Neural progenitor cell (in vitro differentiated cells): Measurements from ENCODE around the gene GAMT. TPM values are rescaled to one million over a fixed set of nuclear protein-coding genes. Genes with fewer than 3 reads are reported as not detected.

ENCODE experiments used
- DNase-seq: peaks from one replicate; pipeline ENCODE4 v3.0.0-alpha.2; 2016; ENCODE audit warnings: low spot score
- H2AFZ ChIP-seq: fragments of 200-600 bp; sonication (generic); replicated peaks from 2 replicates; pipeline ENCODE4 v1.6.1; 2016; ENCODE audit warnings: antibody characterized with exemption
- H3F3A ChIP-seq: fragments of 200-600 bp; sonication (generic); 2 replicates; pipeline ENCODE4 v1.6.1; 2016; ENCODE audit warnings: antibody characterized with exemption, low read depth
- H3K27ac ChIP-seq: fragments of 200-600 bp; sonication (generic); 2 replicates; pipeline ENCODE4 v1.5.1; 2016; ENCODE audit warnings: mild to moderate bottlenecking
- H3K27me3 ChIP-seq: fragments of 200-600 bp; sonication (generic); 2 replicates; pipeline ENCODE4 v1.6.1; 2016; ENCODE audit warnings: mild to moderate bottlenecking, moderate library complexity
- H3K36me3 ChIP-seq: fragments of 200-600 bp; sonication (generic); 2 replicates; pipeline ENCODE4 v1.5.1; 2016
- H3K4me1 ChIP-seq: fragments of 200-600 bp; sonication (generic); 2 replicates; pipeline ENCODE4 v1.6.1; 2016; ENCODE audit warnings: mixed run types
- H3K4me2 ChIP-seq: fragments of 200-600 bp; sonication (generic); 2 replicates; pipeline ENCODE4 v1.6.1; 2016
- H3K4me3 ChIP-seq: fragments of 200-600 bp; sonication (generic); 2 replicates; pipeline ENCODE4 v1.5.1; 2016
- H3K79me2 ChIP-seq: fragments of 200-600 bp; sonication (generic); 2 replicates; pipeline ENCODE4 v1.6.1; 2016; ENCODE audit warnings: low read depth
- H3K9ac ChIP-seq: fragments of 200-600 bp; sonication (generic); 2 replicates; pipeline ENCODE4 v1.6.1; 2016
- H3K9me3 ChIP-seq: fragments of 200-600 bp; sonication (generic); 2 replicates; pipeline ENCODE4 v1.5.1; 2016; ENCODE audit warnings: low read depth
- H4K20me1 ChIP-seq: fragments of 200-600 bp; sonication (generic); 2 replicates; pipeline ENCODE4 v1.6.1; 2016; ENCODE audit warnings: low read depth
- H3K27ac Mint-ChIP-seq: 3 replicates; pipeline ENCODE4 v1.8.0; 2021; ENCODE audit warnings: mixed read lengths
- H3K27me3 Mint-ChIP-seq: 2 replicates; pipeline ENCODE4 v1.8.0; 2022; ENCODE audit warnings: low read depth, mild to moderate bottlenecking, inconsistent platforms, moderate library complexity, mixed read lengths; ENCODE audit not compliant: insufficient read depth
- H3K36me3 Mint-ChIP-seq: 3 replicates; pipeline ENCODE4 v1.8.0; 2021; ENCODE audit warnings: mixed read lengths
- H3K4me1 Mint-ChIP-seq: 3 replicates; pipeline ENCODE4 v1.8.0; 2021; ENCODE audit warnings: mixed read lengths
- H3K4me3 Mint-ChIP-seq: 3 replicates; pipeline ENCODE4 v1.8.0; 2021; ENCODE audit warnings: mild to moderate bottlenecking, moderate library complexity, mixed read lengths
- H3K9me3 Mint-ChIP-seq: 3 replicates; pipeline ENCODE4 v1.8.0; 2020; ENCODE audit warnings: mixed read lengths
- CTCF ChIP-seq: fragments of 200-600 bp; sonication (generic); IDR thresholded peaks from 2 replicates; pipeline ENCODE4 v1.5.1; 2017; ENCODE audit warnings: antibody characterized with exemption, mild to moderate bottlenecking
- EZH2 ChIP-seq: fragments of 200-600 bp; sonication (generic); IDR thresholded peaks from 2 replicates; pipeline ENCODE4 v1.6.1; 2017; ENCODE audit warnings: antibody characterized with exemption, mild to moderate bottlenecking, moderate library complexity
- EZH2phosphoT487 ChIP-seq: fragments of 200-600 bp; sonication (generic); IDR thresholded peaks from 2 replicates; pipeline ENCODE4 v1.6.1; 2017; ENCODE audit warnings: antibody characterized with exemption
- total RNA-seq: library from RNA; depleted of rRNA; stranded (reverse); fragments of >200 nt; gene quantifications from 2 replicates; pipeline ENCODE4 v1.2.3, GENCODE V29; 2015; ENCODE audit warnings: low replicate concordance

Gene GAMT
- total RNA-seq, 1 donor from 2014 or later, result 13.8 TPM

- Mint-ChIP-seq H3K36me3 (peaks cover 24% of the 10 kb centered on the region), H3K27ac (peak overlapping the region; percentile 43), H3K4me1 (peaks cover 59% of the 10 kb centered on the region), H3K27me3 (peaks cover 10% of the 10 kb centered on the region), H3K4me3 (peak overlapping the region; percentile 74), H3K9me3 (no peaks in the 10 kb centered on the region)
- Histone ChIP-seq H3K9me3 (no peaks in the 10 kb centered on the region), H2AFZ (no peak overlapping the region), H3K79me2 (peaks cover 64% of the 10 kb centered on the region), H3K27me3 (no peaks in the 10 kb centered on the region), H3K36me3 (no peaks in the 10 kb centered on the region), H3K4me2 (no peak overlapping the region), H4K20me1 (peaks cover 93% of the 10 kb centered on the region), H3K9ac (no peak overlapping the region), H3K4me1 (peaks cover 13% of the 10 kb centered on the region), H3F3A (peaks cover 8% of the 10 kb centered on the region), H3K4me3 (no peak overlapping the region), H3K27ac (no peak overlapping the region)
- DNase-seq, result no peak
- TF ChIP-seq EZH2phosphoT487 (no peak), CTCF (no peak), EZH2 (no peak)
Measured at GRCh38 chr19:1424192-1424955, 23.0 kb upstream of the GAMT start.

- H3K9me3 ChIP-seq, result no peaks in the 10 kb centered on the region
- H3K9ac ChIP-seq, result no peak overlapping the region
- no peak for TF ChIP-seq EZH2
- TF ChIP-seq EZH2phosphoT487, result no peak
- TF ChIP-seq CTCF, result no peak
- H4K20me1 ChIP-seq, result peaks cover 93% of the 10 kb centered on the region
- H3K4me3 ChIP-seq, result no peak overlapping the region
- peaks cover 13% of the 10 kb centered on the region for H3K4me1 ChIP-seq
- H3K4me3 Mint-ChIP-seq, result peak overlapping the region; percentile 46
- no peaks in the 10 kb centered on the region for H3K9me3 Mint-ChIP-seq
- H3K4me2 ChIP-seq, result no peak overlapping the region
- H3K36me3 ChIP-seq, result no peaks in the 10 kb centered on the region
- H3K27me3 ChIP-seq, result no peaks in the 10 kb centered on the region
- H3K36me3 Mint-ChIP-seq, result peaks cover 25% of the 10 kb centered on the region
- peak overlapping the region; percentile 1 for H3K27ac Mint-ChIP-seq
- H2AFZ ChIP-seq, result no peak overlapping the region
- H3F3A ChIP-seq, result peaks cover 8% of the 10 kb centered on the region
- no peak overlapping the region for H3K27ac ChIP-seq
- peaks cover 59% of the 10 kb centered on the region for H3K4me1 Mint-ChIP-seq
- DNase-seq, result no peak
- peaks cover 9% of the 10 kb centered on the region for H3K27me3 Mint-ChIP-seq
- peaks cover 72% of the 10 kb centered on the region for H3K79me2 ChIP-seq
Measured at GRCh38 chr19:1423436-1424191, 22.3 kb upstream of the GAMT start.

- peaks cover 29% of the 10 kb centered on the region for H3K36me3 Mint-ChIP-seq
- no peak overlapping the region for H3K27ac ChIP-seq
- DNase-seq, result no peak
- H4K20me1 ChIP-seq, result peaks cover 93% of the 10 kb centered on the region
- H2AFZ ChIP-seq, result no peak overlapping the region
- H3K79me2 ChIP-seq, result peaks cover 79% of the 10 kb centered on the region
- peaks cover 8% of the 10 kb centered on the region for H3F3A ChIP-seq
- H3K27me3 Mint-ChIP-seq, result peaks cover 7% of the 10 kb centered on the region
- H3K27me3 ChIP-seq, result no peaks in the 10 kb centered on the region
- H3K9me3 ChIP-seq, result no peaks in the 10 kb centered on the region
- no peak overlapping the region for H3K4me3 ChIP-seq
- peak; percentile 10 for TF ChIP-seq CTCF
- no peak for TF ChIP-seq EZH2
- peak overlapping the region; percentile 1 for H3K27ac Mint-ChIP-seq
- peak overlapping the region; percentile 38 for H3K4me3 Mint-ChIP-seq
- no peak overlapping the region for H3K4me2 ChIP-seq
- H3K36me3 ChIP-seq, result no peaks in the 10 kb centered on the region
- H3K9ac ChIP-seq, result no peak overlapping the region
- peaks cover 13% of the 10 kb centered on the region for H3K4me1 ChIP-seq
- peaks cover 56% of the 10 kb centered on the region for H3K4me1 Mint-ChIP-seq
- H3K9me3 Mint-ChIP-seq, result no peaks in the 10 kb centered on the region
Measured at GRCh38 chr19:1422943-1423342, 21.6 kb upstream of the GAMT start.
